Activated CD8-positive, alpha-beta T cell treated with anti-CD3 and anti-CD28 coated beads for 36 hours (primary cell): ENCODE results near the gene PCNX3. TPM values are rescaled to one million over a fixed set of nuclear protein-coding genes. Genes with fewer than 3 reads are reported as not detected.

ENCODE experiments used
- ATAC-seq: fragments of 200-7000 bp; cut with Tn5 transposase; one replicate; pipeline ENCODE4 v1.10.0; 2021; ENCODE audit warnings: mild to moderate bottlenecking, moderate library complexity
- CTCF ChIA-PET: fragments of 350-600 bp; sonication (Branson Sonifier 250); formaldehyde crosslinking; loops from one replicate; lab custom pipeline; 2021; ENCODE audit warnings: antibody characterized with exemption; lab: Charles Lee
- POLR2A ChIA-PET: fragments of 350-600 bp; sonication (Branson Sonifier 250); formaldehyde crosslinking; loops from one replicate; lab custom pipeline; 2021; ENCODE audit warnings: antibody characterized with exemption; lab: Charles Lee
- DNase-seq: peaks from one replicate; pipeline ENCODE4 v3.0.0-alpha.2; 2020
- H3K27ac Mint-ChIP-seq: one replicate; pipeline ENCODE4 v1.8.0; 2021; ENCODE audit warnings: mild to moderate bottlenecking, mixed read lengths
- H3K27me3 Mint-ChIP-seq: one replicate; pipeline ENCODE4 v1.8.0; 2021; ENCODE audit warnings: mixed read lengths
- H3K36me3 Mint-ChIP-seq: one replicate; pipeline ENCODE4 v1.8.0; 2021; ENCODE audit warnings: low read depth, mixed read lengths
- H3K4me1 Mint-ChIP-seq: one replicate; pipeline ENCODE4 v1.8.0; 2021; ENCODE audit warnings: low read depth, mixed read lengths
- H3K4me3 Mint-ChIP-seq: one replicate; pipeline ENCODE4 v1.8.0; 2021; ENCODE audit warnings: mild to moderate bottlenecking, moderate library complexity, mixed read lengths
- H3K9me3 Mint-ChIP-seq: one replicate; pipeline ENCODE4 v1.8.0; 2021; ENCODE audit warnings: mixed read lengths
- intact Hi-C: fragments of 100-400 bp; cut with micrococcal nuclease; formaldehyde crosslinking; loops from one replicate; pipeline ENCODE4 v1.10.0; 2022
- total RNA-seq, 2 experiments: library from RNA; stranded (reverse); gene quantifications; one replicate each; pipeline ENCODE4 v1.2.3, GENCODE V29; 2021
- TF ChIP-seq, protein P1 (sequence below): fragments of 200-600 bp; IDR thresholded peaks from one replicate; pipeline ENCODE4 v1.8.0; 2022; ENCODE audit warnings: antibody characterized with exemption, mild to moderate bottlenecking

The PCNX3 gene
- total RNA-seq, 2 experiments from 2014 or later, result 34.3 to 34.4 TPM

GRCh38 chr11:65623177-65623576 is 7.6 kb downstream of the PCNX3 start:
- intact Hi-C loops, result no loop called here
- CTCF ChIA-PET, result interaction anchor here (1.2 kb wide), 1 partner anchor 156 kb away, joined by 3 read pairs; no protein-coding TSS in a partner anchor
- H3K9me3 Mint-ChIP-seq, result no peaks in the 10 kb centered on the region
- TF ChIP-seq, protein P1, sequence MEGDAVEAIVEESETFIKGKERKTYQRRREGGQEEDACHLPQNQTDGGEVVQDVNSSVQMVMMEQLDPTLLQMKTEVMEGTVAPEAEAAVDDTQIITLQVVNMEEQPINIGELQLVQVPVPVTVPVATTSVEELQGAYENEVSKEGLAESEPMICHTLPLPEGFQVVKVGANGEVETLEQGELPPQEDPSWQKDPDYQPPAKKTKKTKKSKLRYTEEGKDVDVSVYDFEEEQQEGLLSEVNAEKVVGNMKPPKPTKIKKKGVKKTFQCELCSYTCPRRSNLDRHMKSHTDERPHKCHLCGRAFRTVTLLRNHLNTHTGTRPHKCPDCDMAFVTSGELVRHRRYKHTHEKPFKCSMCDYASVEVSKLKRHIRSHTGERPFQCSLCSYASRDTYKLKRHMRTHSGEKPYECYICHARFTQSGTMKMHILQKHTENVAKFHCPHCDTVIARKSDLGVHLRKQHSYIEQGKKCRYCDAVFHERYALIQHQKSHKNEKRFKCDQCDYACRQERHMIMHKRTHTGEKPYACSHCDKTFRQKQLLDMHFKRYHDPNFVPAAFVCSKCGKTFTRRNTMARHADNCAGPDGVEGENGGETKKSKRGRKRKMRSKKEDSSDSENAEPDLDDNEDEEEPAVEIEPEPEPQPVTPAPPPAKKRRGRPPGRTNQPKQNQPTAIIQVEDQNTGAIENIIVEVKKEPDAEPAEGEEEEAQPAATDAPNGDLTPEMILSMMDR, result no peak
- POLR2A ChIA-PET, result interaction anchor here (0.7 to 1.5 kb wide), 3 partner anchors 14 to 49 kb away, joined by 3 read pairs; no protein-coding TSS in a partner anchor
- ATAC-seq (no peak), DNase-seq (no peak)
- H3K27ac Mint-ChIP-seq, result no peak overlapping the region
- no peak overlapping the region for H3K4me3 Mint-ChIP-seq
- peaks cover 10% of the 10 kb centered on the region for H3K4me1 Mint-ChIP-seq
- H3K27me3 Mint-ChIP-seq, result no peaks in the 10 kb centered on the region
- H3K36me3 Mint-ChIP-seq, result peaks cover 37% of the 10 kb centered on the region

GRCh38 chr11:65623852-65624616 is 8.5 kb downstream of the PCNX3 start:
- intact Hi-C loops, result no loop called here
- DNase-seq (no peak), ATAC-seq (no peak)
- POLR2A ChIA-PET, result interaction anchor here (1.1 to 5.8 kb wide), 2 partner anchors 15 to 16 kb away, joined by 5 to 31 read pairs; partner anchors contain the start of gene SIPA1
- Mint-ChIP-seq H3K4me1 (peaks cover 7% of the 10 kb centered on the region), H3K4me3 (no peak overlapping the region), H3K36me3 (peaks cover 37% of the 10 kb centered on the region), H3K9me3 (no peaks in the 10 kb centered on the region), H3K27me3 (no peaks in the 10 kb centered on the region), H3K27ac (no peak overlapping the region)
- CTCF ChIA-PET, result interaction anchor here (1.2 to 1.4 kb wide), 3 partner anchors 30 to 193 kb away, joined by 3 to 4 read pairs (median 3); no protein-coding TSS in a partner anchor
- TF ChIP-seq, protein P1, result no peak

- H3K4me1 Mint-ChIP-seq, result peaks cover 3% of the 10 kb centered on the region
- no peaks in the 10 kb centered on the region for H3K9me3 Mint-ChIP-seq
- ChIA-PET CTCF (interaction anchor here (0.5 to 2.3 kb wide), 15 partner anchors 8 to 260 kb away, joined by 3 to 17 read pairs (median 4); partner anchors contain the start of genes MAP3K11, PCNX3 and SIPA1), POLR2A (interaction anchor here (0.8 to 5.8 kb wide), 4 partner anchors 8 to 51 kb away, joined by 3 to 31 read pairs (median 3); partner anchors contain the start of gene SIPA1)
- peaks cover 34% of the 10 kb centered on the region for H3K36me3 Mint-ChIP-seq
- H3K27ac Mint-ChIP-seq, result no peak overlapping the region
- DNase-seq (no peak), ATAC-seq (no peak)
- intact Hi-C loops, result no loop called here
- TF ChIP-seq, protein P1, result no peak
- H3K27me3 Mint-ChIP-seq, result no peaks in the 10 kb centered on the region
- no peak overlapping the region for H3K4me3 Mint-ChIP-seq
These were observed 9.5 kb downstream of the PCNX3 start for GRCh38 chr11:65624931-65625627.

DNA sequence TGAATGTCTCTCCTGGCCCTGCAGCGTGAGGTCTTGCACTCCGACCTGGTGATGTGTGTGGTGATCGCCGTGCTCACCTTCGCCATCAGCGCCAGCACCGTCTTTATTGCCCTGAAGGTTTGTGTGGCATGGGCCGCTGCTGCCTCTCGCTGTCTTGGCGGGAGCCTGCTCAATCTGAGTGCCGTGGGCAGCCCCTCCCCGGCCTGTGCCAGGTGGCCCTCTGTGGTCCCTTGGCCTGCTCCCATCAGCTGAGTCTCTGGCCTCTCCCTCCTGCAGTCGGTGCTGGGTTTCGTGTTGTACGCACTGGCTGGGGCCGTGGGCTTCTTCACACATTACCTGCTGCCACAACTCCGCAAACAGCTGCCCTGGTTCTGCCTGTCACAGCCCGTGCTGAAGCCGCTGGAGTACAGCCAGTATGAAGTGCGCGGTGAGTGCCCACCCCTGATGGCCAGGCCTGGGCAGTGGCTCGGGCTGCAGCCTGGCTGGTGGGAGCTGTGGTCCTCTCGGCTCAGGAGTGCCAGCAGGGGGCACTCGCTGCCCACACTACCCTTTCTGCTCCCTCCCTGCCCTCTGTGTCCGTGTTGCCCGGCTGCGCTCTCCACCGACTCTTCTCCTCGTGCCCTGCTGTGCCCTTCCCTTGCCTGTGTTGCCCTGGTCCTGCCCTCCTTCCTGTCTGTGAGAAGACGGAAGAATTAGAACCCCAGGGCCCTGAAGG is 10.2 kb downstream of the PCNX3 start:
- ATAC-seq, result peak; percentile 93
- DNase-seq, result peak; percentile 68
- no peak overlapping the region for H3K27ac Mint-ChIP-seq
- ChIA-PET CTCF (interaction anchor here (0.5 to 2.3 kb wide), 17 partner anchors 9 to 259 kb away, joined by 3 to 17 read pairs (median 3); partner anchors contain the start of genes MAP3K11, PCNX3 and SIPA1), POLR2A (interaction anchor here (0.8 to 5.8 kb wide), 6 partner anchors 9 to 126 kb away, joined by 3 to 31 read pairs (median 3); partner anchors contain the start of gene SIPA1)
- intact Hi-C loops, result no loop called here
- TF ChIP-seq, protein P1, result peak; percentile 69
- no peaks in the 10 kb centered on the region for H3K9me3 Mint-ChIP-seq
- no peak overlapping the region for H3K4me3 Mint-ChIP-seq
- peaks cover 34% of the 10 kb centered on the region for H3K36me3 Mint-ChIP-seq
- H3K27me3 Mint-ChIP-seq, result no peaks in the 10 kb centered on the region
- H3K4me1 Mint-ChIP-seq, result peaks cover 3% of the 10 kb centered on the region
